PC-9 (cell line): Measurements from ENCODE around the gene OPTC. TPM values are rescaled to one million over a fixed set of nuclear protein-coding genes. Genes with fewer than 3 reads are reported as not detected.

Experiments
- BruUV-seq: library from RNA; stranded (reverse); fragments of 400-500 nt; replicated peaks from 2 replicates; lab custom pipeline; 2021; lab: Mats Ljungman, UMichigan
- CTCF ChIA-PET: fragments of 300-600 bp; sonication (Branson Sonifier 250); formaldehyde crosslinking; loops from one replicate; lab custom pipeline; 2022; ENCODE audit warnings: antibody characterized with exemption; lab: Charles Lee
- POLR2A ChIA-PET: fragments of 300-600 bp; sonication (Branson Sonifier 250); formaldehyde crosslinking; loops from one replicate; lab custom pipeline; 2022; ENCODE audit warnings: antibody characterized with exemption; ENCODE audit not compliant: unreplicated experiment; lab: Charles Lee
- DNase-seq, 2 experiments: peaks; one replicate each; pipeline versions ENCODE4 v3.0.0 to v3.0.0-alpha.2; 2015 to 2022; ENCODE audit warnings: mixed read lengths in 1 of 2
- H2AFZ ChIP-seq: fragments of 200-600 bp; sonication (generic); 2 replicates; pipeline ENCODE4 v1.8.1; 2017; ENCODE audit warnings: antibody characterized with exemption
- H3F3A ChIP-seq: fragments of 200-600 bp; sonication (generic); 2 replicates; pipeline ENCODE4 v1.8.1; 2017; ENCODE audit warnings: antibody characterized with exemption, mild to moderate bottlenecking, low read depth; ENCODE audit not compliant: insufficient read depth
- H3K27ac ChIP-seq: fragments of 200-600 bp; sonication (generic); 2 replicates; pipeline ENCODE4 v1.6.1; 2016; ENCODE audit warnings: mixed run types
- H3K27me3 ChIP-seq: fragments of 200-600 bp; sonication (generic); 2 replicates; pipeline ENCODE4 v1.6.1; 2016; ENCODE audit warnings: low read depth, mixed run types; ENCODE audit not compliant: insufficient read depth
- H3K36me3 ChIP-seq: fragments of 200-600 bp; sonication (generic); 2 replicates; pipeline ENCODE4 v1.6.1; 2016; ENCODE audit warnings: low read depth, mixed run types
- H3K4me1 ChIP-seq: fragments of 200-600 bp; sonication (generic); replicated peaks from 2 replicates; pipeline ENCODE4 v1.6.1; 2016; ENCODE audit warnings: mixed run types; ENCODE audit not compliant: insufficient read depth
- H3K4me2 ChIP-seq: fragments of 200-600 bp; sonication (generic); 2 replicates; pipeline ENCODE4 v1.6.1; 2017; ENCODE audit warnings: mixed run types
- H3K4me3 ChIP-seq: fragments of 200-600 bp; sonication (generic); 2 replicates; pipeline ENCODE4 v1.6.1; 2016; ENCODE audit warnings: mixed run types
- H3K79me2 ChIP-seq: fragments of 200-600 bp; sonication (generic); 2 replicates; pipeline ENCODE4 v1.6.1; 2017; ENCODE audit warnings: low read depth, mixed run types
- H3K9me2 ChIP-seq: fragments of 200-600 bp; sonication (generic); 2 replicates; pipeline ENCODE4 v1.8.1; 2017; ENCODE audit warnings: mild to moderate bottlenecking; ENCODE audit not compliant: insufficient read depth
- H3K9me3 ChIP-seq: fragments of 200-600 bp; sonication (generic); 2 replicates; pipeline ENCODE4 v1.8.1; 2016; ENCODE audit warnings: low read depth; ENCODE audit not compliant: insufficient read depth
- H4K20me1 ChIP-seq: fragments of 200-600 bp; sonication (generic); 2 replicates; pipeline ENCODE4 v1.8.1; 2017; ENCODE audit not compliant: insufficient read depth
- CTCF ChIP-seq: fragments of 200-600 bp; sonication (generic); conservative IDR thresholded peaks from 2 replicates; pipeline ENCODE4 v1.6.1; 2017; ENCODE audit warnings: mixed run types, antibody characterized with exemption, mild to moderate bottlenecking, moderate library complexity
- EZH2 ChIP-seq: fragments of 200-600 bp; sonication (generic); IDR thresholded peaks from 2 replicates; pipeline ENCODE4 v1.8.0; 2017; ENCODE audit warnings: antibody characterized with exemption, low read depth
- intact Hi-C: fragments of 100-400 bp; cut with micrococcal nuclease; formaldehyde crosslinking; loops from one replicate; pipeline ENCODE4 v1.10.0; 2022; ENCODE audit not compliant: unreplicated experiment
- total RNA-seq: library from RNA; stranded (reverse); gene quantifications from 2 replicates; pipeline ENCODE4 v1.2.3, GENCODE V29; 2021

OPTC gene
- total RNA-seq, 1 experiment from 2014 or later = not detected

- Histone ChIP-seq H3K9me2 (no peaks in the 10 kb centered on the region), H3K27ac (no peak overlapping the region), H3K4me2 (no peak overlapping the region), H2AFZ (no peak overlapping the region), H4K20me1 (no peaks in the 10 kb centered on the region), H3K9me3 (no peaks in the 10 kb centered on the region), H3K79me2 (no peaks in the 10 kb centered on the region), H3F3A (no peaks in the 10 kb centered on the region), H3K4me3 (no peak overlapping the region), H3K27me3 (no peaks in the 10 kb centered on the region), H3K4me1 (no peaks in the 10 kb centered on the region), H3K36me3 (no peaks in the 10 kb centered on the region)
- ChIA-PET POLR2A (no interaction called here), CTCF (no interaction called here)
- intact Hi-C loops = no loop called here
- DNase-seq = no peak
- no TSS peak for BruUV-seq
- TF ChIP-seq CTCF (no peak), EZH2 (no peak)
Measured at GRCh38 chr1:203497269-203497777, 3.4 kb downstream of the OPTC start.

DNA sequence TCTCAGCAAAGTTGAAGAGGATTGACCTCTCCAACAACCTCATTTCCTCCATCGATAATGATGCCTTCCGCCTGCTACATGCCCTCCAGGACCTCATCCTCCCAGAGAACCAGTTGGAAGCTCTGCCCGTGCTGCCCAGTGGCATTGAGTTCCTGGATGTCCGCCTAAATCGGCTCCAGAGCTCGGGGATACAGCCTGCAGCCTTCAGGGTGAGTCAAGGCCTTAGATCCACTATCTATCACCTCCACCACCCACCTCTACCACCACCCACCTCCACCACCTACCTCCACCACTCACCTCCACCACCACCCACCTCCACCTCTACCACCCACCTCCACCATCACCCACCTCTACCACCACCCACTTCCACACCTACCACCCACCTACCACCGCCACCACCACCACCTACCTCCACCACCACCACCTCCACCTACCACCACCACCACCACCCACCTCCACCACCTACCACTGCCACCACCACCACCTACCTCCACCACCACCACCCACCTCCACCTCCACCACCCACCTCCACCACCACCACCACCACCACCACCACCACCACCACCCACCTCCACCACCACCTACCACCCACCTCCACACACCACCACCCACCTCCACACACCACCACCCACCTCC, 5.8 kb downstream of the OPTC start:
- CTCF ChIA-PET = no interaction called here
- Histone ChIP-seq H3K27me3 (no peaks in the 10 kb centered on the region), H3K36me3 (no peaks in the 10 kb centered on the region), H3K79me2 (no peaks in the 10 kb centered on the region), H4K20me1 (no peaks in the 10 kb centered on the region), H3F3A (no peaks in the 10 kb centered on the region), H2AFZ (no peak overlapping the region), H3K27ac (no peak overlapping the region), H3K4me2 (no peak overlapping the region), H3K4me1 (no peaks in the 10 kb centered on the region; the same call in 1 of the 2 replicates), H3K9me2 (no peaks in the 10 kb centered on the region), H3K9me3 (no peaks in the 10 kb centered on the region), H3K4me3 (no peak overlapping the region)
- DNase-seq = no peak
- TF ChIP-seq EZH2 (no peak), CTCF (no peak)
- no TSS peak for BruUV-seq
- POLR2A ChIA-PET = no interaction called here
- intact Hi-C loops = loop anchor here (5.0 kb wide), 1 partner anchor 227 kb away; no protein-coding TSS in a partner anchor

- BruUV-seq = no TSS peak
- intact Hi-C loops = loop anchor here (5.0 kb wide), 1 partner anchor 228 kb away; no protein-coding TSS in a partner anchor
Measured at GRCh38 chr1:203500279-203500678, 6.3 kb downstream of the OPTC start.

More at GRCh38 chr1:203500279-203500678, 6.3 kb downstream of the OPTC start:
- POLR2A ChIA-PET = no interaction called here
- no peaks in the 10 kb centered on the region for H3F3A ChIP-seq
- TF ChIP-seq CTCF (no peak), EZH2 (no peak)
- H3K27me3 ChIP-seq = no peaks in the 10 kb centered on the region
- no peaks in the 10 kb centered on the region for H3K9me3 ChIP-seq
- no peaks in the 10 kb centered on the region for H3K9me2 ChIP-seq
- H4K20me1 ChIP-seq = no peaks in the 10 kb centered on the region
- H3K36me3 ChIP-seq = no peaks in the 10 kb centered on the region
- CTCF ChIA-PET = no interaction called here
- no peak overlapping the region for H3K4me2 ChIP-seq
- H3K4me1 ChIP-seq = no peaks in the 10 kb centered on the region; the same call in 1 of the 2 replicates
- no peaks in the 10 kb centered on the region for H3K79me2 ChIP-seq
- no peak overlapping the region for H2AFZ ChIP-seq
- DNase-seq = no peak
- no peak overlapping the region for H3K27ac ChIP-seq
- no peak overlapping the region for H3K4me3 ChIP-seq
